ENCODE results near the gene CCDC50.

- TF ChIP-seq GATA3 (IDR thresholded peaks at IDR 0.05; ENCODE audit: low read depth, low read length): no peak
- TF ChIP-seq GATA2 (IDR thresholded peaks at IDR 0.05; ENCODE audit: low read depth, low read length): no peak
Observed at GRCh38 chr3:191382661-191383060, 53.5 kb downstream of the CCDC50 start.

All from SH-SY5Y (cell line).